A549 (cell line): ENCODE measurements around the gene PLK5.

Experiments
- CTCF ChIP-seq: fragments of >200 bp; sonication (Bioruptor Twin); formaldehyde crosslinking; IDR thresholded peaks from 3 replicates; pipeline ENCODE4 v1.5.1; 2016
- TF ChIP-seq, protein P1 (sequence below): IDR thresholded peaks from 2 replicates; pipeline ENCODE4 v1.6.1; 2012

DNA sequence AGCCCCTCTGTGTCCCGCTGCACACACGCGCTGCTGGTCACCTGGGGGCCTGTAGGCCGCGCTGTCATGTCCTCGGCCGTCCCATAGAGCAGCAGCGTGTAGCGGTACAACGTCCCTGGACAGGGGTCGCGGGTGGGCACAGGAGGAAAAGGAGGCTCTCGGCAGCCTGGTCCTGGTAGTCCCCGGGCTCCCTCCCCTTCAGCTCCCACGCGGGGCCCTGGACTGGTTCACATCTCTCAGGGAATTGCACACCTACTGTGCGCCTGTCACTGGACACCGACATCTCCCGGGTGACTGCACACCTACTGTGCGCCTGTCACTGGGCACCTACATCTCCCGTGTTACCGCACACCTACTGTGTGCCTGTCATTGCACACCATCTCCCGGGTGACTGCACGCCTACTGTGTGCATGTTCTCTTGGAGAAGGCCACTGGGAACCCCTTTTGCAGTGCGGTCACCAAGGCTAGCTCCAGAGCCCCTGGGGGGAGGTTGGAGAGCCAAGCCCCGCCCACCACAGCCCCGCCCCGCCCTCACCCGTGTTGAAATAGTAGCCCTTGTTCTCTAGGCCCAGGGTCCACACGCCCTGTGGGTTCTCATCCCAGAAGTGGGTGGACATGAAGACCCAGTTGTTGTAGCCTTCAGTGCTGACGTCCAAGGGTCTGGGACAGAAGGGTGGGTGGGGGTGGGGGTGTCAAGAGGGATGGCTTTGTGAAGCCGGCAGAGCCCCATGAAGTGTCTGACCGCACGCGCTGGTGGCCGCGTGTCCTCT lies 41.3 kb upstream of the PLK5 start:
- TF ChIP-seq CTCF: no peak
- TF ChIP-seq, protein P1, sequence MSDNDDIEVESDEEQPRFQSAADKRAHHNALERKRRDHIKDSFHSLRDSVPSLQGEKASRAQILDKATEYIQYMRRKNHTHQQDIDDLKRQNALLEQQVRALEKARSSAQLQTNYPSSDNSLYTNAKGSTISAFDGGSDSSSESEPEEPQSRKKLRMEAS: no peak
